Limb (tissue), 2 donors: ENCODE data around the gene POLR2F.

Source experiments
- DNase-seq, 2 donors: peaks; one replicate each; pipeline ENCODE4 v3.0.0-alpha.2; 2016; ENCODE audit errors: extremely low spot score in 2 of 2

The POLR2F gene

GRCh38 chr22:37999640-38000272 lies 46.3 kb downstream of the POLR2F start:
- DNase-seq, result no peak

GRCh38 chr22:38005943-38006342 lies 52.4 kb downstream of the POLR2F start:
- no peak for DNase-seq

GRCh38 chr22:38006906-38007305 lies 53.4 kb downstream of the POLR2F start:
- no peak for DNase-seq

- no peak for DNase-seq
These were observed 53.9 kb downstream of the POLR2F start for GRCh38 chr22:38007330-38007902.

- no peak for DNase-seq
These were observed 55.7 kb downstream of the POLR2F start for GRCh38 chr22:38009000-38009806.

GRCh38 chr22:38012604-38013072 lies 59.1 kb downstream of the POLR2F start:
- DNase-seq, result no peak

GRCh38 chr22:38014083-38014482 lies 60.6 kb downstream of the POLR2F start:
- no peak for DNase-seq

GRCh38 chr22:38016182-38017151 lies 63.0 kb downstream of the POLR2F start:
- peak; percentile 45 to 77 for DNase-seq

- DNase-seq, result peak; percentile 45 to 76
These were observed 63.9 kb downstream of the POLR2F start for GRCh38 chr22:38017272-38017920.

GRCh38 chr22:38017939-38018885 lies 64.7 kb downstream of the POLR2F start:
- DNase-seq, result no peak
